GM10847 (cell line): ENCODE data around the gene NF1.

Source experiments
- POLR2A ChIP-seq: IDR thresholded peaks from 2 replicates; pipeline ENCODE4 v1.6.1; 2011; ENCODE audit not compliant: insufficient read length; ENCODE audit errors: extremely low read depth

The NF1 gene

GRCh38 chr17:31152271-31152670, 57.5 kb downstream of the NF1 start:
- no peak for TF ChIP-seq POLR2A

- TF ChIP-seq POLR2A: no peak
Observed at GRCh38 chr17:31155208-31155810, 60.5 kb downstream of the NF1 start.

GRCh38 chr17:31156326-31156725, 61.5 kb downstream of the NF1 start:
- no peak for TF ChIP-seq POLR2A

- TF ChIP-seq POLR2A: no peak
Observed at GRCh38 chr17:31158746-31159377, 64.1 kb downstream of the NF1 start.

GRCh38 chr17:31163091-31163781, 68.5 kb downstream of the NF1 start:
- TF ChIP-seq POLR2A: no peak

- no peak for TF ChIP-seq POLR2A
Observed at GRCh38 chr17:31167111-31167510, 72.3 kb downstream of the NF1 start.

- no peak for TF ChIP-seq POLR2A
Observed at GRCh38 chr17:31171701-31172100, 76.9 kb downstream of the NF1 start.

GRCh38 chr17:31172388-31172787, 77.6 kb downstream of the NF1 start:
- TF ChIP-seq POLR2A: no peak

GRCh38 chr17:31174215-31174614, 79.4 kb downstream of the NF1 start:
- no peak for TF ChIP-seq POLR2A

- no peak for TF ChIP-seq POLR2A
Observed at GRCh38 chr17:31175237-31175636, 80.5 kb downstream of the NF1 start.

- no peak for TF ChIP-seq POLR2A
Observed at GRCh38 chr17:31195305-31195704, 100.5 kb downstream of the NF1 start.

- TF ChIP-seq POLR2A: no peak
Observed at GRCh38 chr17:31198026-31198425, 103.2 kb downstream of the NF1 start.

- TF ChIP-seq POLR2A: no peak
Observed at GRCh38 chr17:31200287-31200686, 105.5 kb downstream of the NF1 start.

- TF ChIP-seq POLR2A: no peak
Observed at GRCh38 chr17:31202968-31203367, 108.2 kb downstream of the NF1 start.

GRCh38 chr17:31211352-31212012, 116.7 kb downstream of the NF1 start:
- no peak for TF ChIP-seq POLR2A
